Pancreas (tissue), 10 donors: ENCODE results near the gene ASTN2. TPM values are rescaled to one million over a fixed set of nuclear protein-coding genes. Genes with fewer than 3 reads are reported as not detected.
A peak's percentile ranks its signal among the peaks of the same experiment; 100 is the strongest.

ENCODE experiments used
- ATAC-seq, 4 donors: fragments of 200-7000 bp; cut with Tn5 transposase; one replicate each; pipeline versions ENCODE4 v1.8.0 to v1.9.1; 2020; ENCODE audit warnings: mild to moderate bottlenecking in 4 of 4, moderate library complexity in 4 of 4
- DNase-seq, 6 donors: peaks; one replicate each; pipeline ENCODE4 v3.0.0-alpha.2; 2020
- FAIRE-seq: peaks from 2 replicates; lab custom pipeline; 2012; peaks lifted over from hg19 to GRCh38; lab: Jason Lieb, UNC
- H3K27ac ChIP-seq, 4 donors: fragments of 200-600 bp; sonication (generic); 1 replicate in 3 of 4; 2 replicates in 1 of 4; pipeline versions ENCODE4 v1.5.0 to v1.8.0; 2020
- H3K27me3 ChIP-seq, 4 donors: fragments of 200-600 bp; one replicate each; pipeline ENCODE4 v1.8.0; 2021
- H3K36me3 ChIP-seq, 3 donors: fragments of 200-600 bp; sonication (generic) in 1 of 3; one replicate each; pipeline versions ENCODE4 v1.5.0 to v1.8.0; 2020 to 2021
- H3K4me1 ChIP-seq, 3 donors: fragments of 200-600 bp; one replicate each; pipeline ENCODE4 v1.8.0; 2021
- H3K4me3 ChIP-seq, 4 donors: fragments of 200-600 bp; sonication (generic) in 2 of 4; one replicate each; pipeline versions ENCODE4 v1.5.0 to v1.8.0; 2020 to 2021
- H3K9me3 ChIP-seq, 4 donors: fragments of 200-600 bp; one replicate each; pipeline ENCODE4 v1.8.0; 2021
- WGBS, 2 donors: extraction: QIAGEN DNeasy Blood & Tissue Kit; methylation state at CpG; one replicate each; pipeline ENCODE4 v1.1.7; 2013; 5-methylcytosine and 5-hydroxymethylcytosine counted together
- intact Hi-C, 3 donors: fragments of 100-400 bp; cut with DNase I; formaldehyde crosslinking; loops; one replicate each; pipeline versions ENCODE4 v1.11.1 to v1.14.2; 2022
- polyA plus RNA-seq, 2 donors: library from polyadenylated mRNA; stranded (reverse); fragments of 200-250 nt; gene quantifications; one replicate each; pipeline ENCODE4 v1.2.3, GENCODE V29; 2013
- total RNA-seq, 6 donors: library from RNA; stranded (reverse); fragmentation: NEBNext Ultra II Directional in 4 of 6; extraction: Animal tissue kit (Norgen Biotek cat#: 25700) in 4 of 6; gene quantifications; one replicate each; pipeline versions ENCODE4 v1.2.1 to v1.2.4, GENCODE V29; 2021 to 2023
- TF ChIP-seq, protein P1 (sequence below), 4 donors: fragments of 200-600 bp; sonication (generic) in 3 of 4; IDR thresholded peaks; one replicate each; pipeline versions ENCODE4 v1.5.0 to v1.8.0; 2021; ENCODE audit warnings: antibody characterized with exemption in 4 of 4
- donor health status: healthy with polysubstance abuse.
- donor health status: DM: no; HTN: no; CAD: no; lungs with moderate emphysema.
- donor health status: DM: no; HTN: no; CAD: no.
- donor health status: control.
- donor health status: control.
- donor health status: Bipolar disorder and iron deficiency.
- donor health status: DM: yes; HTN: yes; CAD: no.
- donor health status: DM: no; HTN: no; CAD: no.
- donor health status: DM: no; HTN: no; CAD: no.
- donor health status: DM: yes; HTN: yes; CAD: no.

Gene ASTN2
- total and polyA plus RNA-seq, 8 donors = 1.3 to 11.9 (median 6.7) TPM

DNA sequence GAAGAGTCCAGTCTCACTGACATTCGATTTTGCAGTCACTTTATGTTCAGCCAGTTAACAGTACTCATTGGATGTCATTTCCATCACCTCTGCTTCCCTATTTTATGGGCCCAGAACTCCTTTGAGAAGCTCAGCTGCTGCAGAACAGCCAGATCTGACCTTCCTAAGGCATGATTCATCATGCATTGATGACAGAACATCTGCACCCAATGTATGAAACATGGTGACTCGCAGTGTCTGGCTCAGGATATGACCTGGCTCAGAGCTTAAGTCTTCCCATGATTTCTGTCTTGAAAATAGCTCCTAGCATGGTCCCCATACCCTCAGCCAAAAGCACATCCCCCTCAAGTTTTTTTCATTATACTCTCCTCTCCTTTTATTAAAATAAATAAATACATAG, 820.3 kb downstream of the ASTN2 start:
- ATAC-seq = peak in 2 of 4 donors; percentile 28 to 47
- TF ChIP-seq, protein P1, sequence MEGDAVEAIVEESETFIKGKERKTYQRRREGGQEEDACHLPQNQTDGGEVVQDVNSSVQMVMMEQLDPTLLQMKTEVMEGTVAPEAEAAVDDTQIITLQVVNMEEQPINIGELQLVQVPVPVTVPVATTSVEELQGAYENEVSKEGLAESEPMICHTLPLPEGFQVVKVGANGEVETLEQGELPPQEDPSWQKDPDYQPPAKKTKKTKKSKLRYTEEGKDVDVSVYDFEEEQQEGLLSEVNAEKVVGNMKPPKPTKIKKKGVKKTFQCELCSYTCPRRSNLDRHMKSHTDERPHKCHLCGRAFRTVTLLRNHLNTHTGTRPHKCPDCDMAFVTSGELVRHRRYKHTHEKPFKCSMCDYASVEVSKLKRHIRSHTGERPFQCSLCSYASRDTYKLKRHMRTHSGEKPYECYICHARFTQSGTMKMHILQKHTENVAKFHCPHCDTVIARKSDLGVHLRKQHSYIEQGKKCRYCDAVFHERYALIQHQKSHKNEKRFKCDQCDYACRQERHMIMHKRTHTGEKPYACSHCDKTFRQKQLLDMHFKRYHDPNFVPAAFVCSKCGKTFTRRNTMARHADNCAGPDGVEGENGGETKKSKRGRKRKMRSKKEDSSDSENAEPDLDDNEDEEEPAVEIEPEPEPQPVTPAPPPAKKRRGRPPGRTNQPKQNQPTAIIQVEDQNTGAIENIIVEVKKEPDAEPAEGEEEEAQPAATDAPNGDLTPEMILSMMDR (IDR thresholded peaks at IDR 0.05) = no peak
- FAIRE-seq = no peak
- H3K36me3 ChIP-seq = no peaks in the 10 kb centered on the region
- no peaks in the 10 kb centered on the region for H3K27me3 ChIP-seq
- WGBS, 2 donors = 81 to 85% methylated on average over 2 of the region's 2 CpGs
- DNase-seq = no peak
- H3K4me3 ChIP-seq = no peak overlapping the region
- intact Hi-C loops = no loop called here
- H3K27ac ChIP-seq = no peak overlapping the region
- no peaks in the 10 kb centered on the region for H3K9me3 ChIP-seq
- H3K4me1 ChIP-seq = no peaks in the 10 kb centered on the region

DNA sequence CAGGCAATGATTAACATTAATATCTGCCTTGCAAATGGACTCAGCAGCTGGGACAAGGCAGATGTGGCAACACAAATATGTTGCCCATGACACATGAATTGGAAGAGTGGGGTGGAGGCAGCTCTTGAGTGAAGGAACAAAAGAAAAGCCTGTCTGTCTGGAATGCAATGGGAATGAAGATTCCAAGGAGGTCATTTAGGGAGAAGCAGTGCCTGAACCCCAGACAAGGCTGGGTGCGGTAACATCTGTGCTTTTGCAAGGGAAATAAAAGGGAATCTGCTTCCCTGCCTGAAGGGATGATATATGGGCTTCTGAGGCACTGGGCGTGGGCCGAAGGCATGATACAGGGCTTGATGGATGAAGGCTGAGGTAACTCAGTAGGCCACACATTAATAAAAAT, 821.9 kb downstream of the ASTN2 start:
- Histone ChIP-seq H3K4me1 (no peaks in the 10 kb centered on the region), H3K27me3 (no peaks in the 10 kb centered on the region), H3K27ac (no peak overlapping the region), H3K9me3 (no peaks in the 10 kb centered on the region), H3K36me3 (no peaks in the 10 kb centered on the region), H3K4me3 (no peak overlapping the region)
- ATAC-seq (no peak), DNase-seq (no peak), FAIRE-seq (no peak)
- WGBS, 2 donors = 86 to 90% methylated on average over 3 of the region's 3 CpGs
- TF ChIP-seq, protein P1 (IDR thresholded peaks at IDR 0.05) = no peak
- intact Hi-C loops = no loop called here

DNA sequence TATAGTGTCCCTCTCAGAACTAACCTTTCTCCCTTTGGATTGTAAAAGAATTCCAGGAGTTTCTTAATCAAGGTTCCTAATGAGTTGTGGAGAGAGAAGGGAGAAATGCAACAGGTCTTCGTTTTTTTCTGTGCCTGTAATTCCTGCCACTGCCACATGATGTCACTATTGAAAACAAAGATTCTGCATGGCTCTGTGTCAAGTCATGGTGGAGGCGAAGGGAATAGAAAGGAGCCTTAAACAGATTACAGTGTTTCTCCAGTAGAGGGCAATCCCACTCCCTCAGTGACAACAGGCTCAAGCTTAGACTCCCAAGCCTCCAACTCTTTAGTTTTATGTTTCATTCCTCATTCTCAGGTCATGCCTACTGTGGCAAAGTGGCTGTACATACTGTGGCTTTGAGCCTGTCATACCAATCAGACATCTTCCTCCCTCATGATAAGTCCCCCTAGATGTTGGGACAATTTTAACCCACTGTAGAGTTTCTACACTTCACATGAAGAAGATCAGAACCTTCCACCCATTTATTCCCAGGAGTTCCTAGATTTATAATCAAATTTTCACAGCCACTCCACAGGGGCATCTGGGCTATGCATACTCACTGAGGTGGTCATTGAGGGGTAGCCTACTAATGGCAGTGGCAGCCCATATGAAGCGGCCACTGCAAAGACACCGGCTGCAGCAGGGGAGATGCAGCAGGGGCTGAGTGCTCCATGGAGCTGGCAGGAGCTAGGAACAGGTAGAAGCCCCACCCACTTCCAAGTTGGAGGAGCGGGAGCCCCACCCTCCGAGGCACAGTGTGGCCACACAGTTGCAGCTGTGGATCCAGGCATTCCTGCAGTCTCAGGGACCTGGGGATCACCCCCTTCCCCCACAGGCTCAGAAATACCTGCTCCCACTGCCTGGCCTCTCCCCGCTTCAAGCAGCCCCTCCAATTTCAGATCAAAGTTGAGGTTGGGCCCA, 825.2 kb downstream of the ASTN2 start:
- peak in 2 of 4 donors; percentile 66 to 77 for ATAC-seq
- WGBS, 2 donors = 82 to 84% methylated on average over 7 of the region's 7 CpGs

DNA sequence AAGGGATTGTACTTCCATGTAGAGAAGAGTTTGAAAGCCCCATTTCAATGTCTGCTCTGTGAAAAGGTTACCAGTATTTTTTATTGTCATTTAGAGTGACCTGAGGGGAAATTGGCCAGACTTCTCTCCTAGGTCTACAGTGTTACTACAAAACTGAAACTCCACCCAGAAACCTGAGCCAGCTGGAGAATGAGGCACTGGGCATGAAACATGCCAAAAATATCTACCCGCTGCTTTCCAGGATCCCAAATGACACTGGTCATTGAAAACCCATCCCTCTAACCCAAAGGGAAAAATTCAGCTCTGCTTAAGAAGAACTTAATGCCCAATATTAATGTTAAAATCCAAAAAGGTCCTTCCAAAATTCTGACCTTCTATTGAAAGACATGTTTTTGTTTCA, 826.9 kb downstream of the ASTN2 start:
- no peak for DNase-seq
- ATAC-seq = no peak
- no peak for FAIRE-seq
- H3K36me3 ChIP-seq = no peaks in the 10 kb centered on the region
- no peaks in the 10 kb centered on the region for H3K4me1 ChIP-seq
- 89 to 96% methylated on average over 1 of the region's 1 CpG for WGBS, 2 donors
- H3K27me3 ChIP-seq = no peaks in the 10 kb centered on the region
- no peak overlapping the region for H3K4me3 ChIP-seq
- H3K27ac ChIP-seq = no peak overlapping the region
- TF ChIP-seq, protein P1 (IDR thresholded peaks at IDR 0.05) = no peak
- no peaks in the 10 kb centered on the region for H3K9me3 ChIP-seq
- intact Hi-C loops = no loop called here

More for the DNA sequence above, 825.2 kb downstream of the ASTN2 start:
- DNase-seq (no peak), FAIRE-seq (no peak)
- Histone ChIP-seq H3K36me3 (no peaks in the 10 kb centered on the region), H3K9me3 (no peaks in the 10 kb centered on the region), H3K4me1 (no peaks in the 10 kb centered on the region), H3K4me3 (no peak overlapping the region), H3K27ac (no peak overlapping the region), H3K27me3 (no peaks in the 10 kb centered on the region)
- intact Hi-C loops = no loop called here
- TF ChIP-seq, protein P1 (IDR thresholded peaks at IDR 0.05) = peak in 2 of 4 donors; percentile 13 to 34

DNA sequence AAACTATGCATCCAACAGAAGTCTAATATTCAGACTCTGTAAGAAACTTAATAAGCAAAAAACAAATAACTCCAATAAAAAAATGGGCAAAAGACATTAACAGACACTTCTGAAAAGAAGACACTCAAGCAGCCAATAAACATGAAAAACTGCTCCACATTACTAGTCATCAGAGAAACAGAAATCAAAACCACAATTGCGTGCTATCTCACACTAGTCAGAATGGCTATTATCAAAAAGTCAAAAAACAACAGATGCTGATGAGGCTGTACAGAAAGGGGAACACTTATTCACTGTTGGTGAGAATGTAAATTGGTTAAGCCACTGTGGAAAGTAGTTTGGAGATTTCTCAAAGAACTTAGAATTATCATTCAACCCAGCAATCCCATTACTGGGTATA, 829.0 kb downstream of the ASTN2 start:
- 90 to 97% methylated on average over 1 of the region's 1 CpG for WGBS, 2 donors
- DNase-seq (no peak), FAIRE-seq (no peak), ATAC-seq (no peak)
- intact Hi-C loops = no loop called here
- no peaks in the 10 kb centered on the region for H3K4me1 ChIP-seq
- H3K27ac ChIP-seq = no peak overlapping the region
- H3K4me3 ChIP-seq = no peak overlapping the region
- TF ChIP-seq, protein P1 (IDR thresholded peaks at IDR 0.05) = no peak
- H3K36me3 ChIP-seq = no peaks in the 10 kb centered on the region
- no peaks in the 10 kb centered on the region for H3K9me3 ChIP-seq
- H3K27me3 ChIP-seq = no peaks in the 10 kb centered on the region
